Mesenchymal stem cell (in vitro differentiated cells and primary cell): ENCODE measurements around the gene MS4A15.

Source experiments
- DNase-seq: peaks from one replicate; pipeline ENCODE4 v3.0.0-alpha.2; 2013
- H2AFZ ChIP-seq: one replicate; pipeline ENCODE4 v1.6.1; 2013; ENCODE audit warnings: low read depth, mild to moderate bottlenecking, control low read depth, inconsistent platforms, low read length, moderate library complexity
- H2AK5ac ChIP-seq: 2 replicates; pipeline ENCODE4 v1.6.1; 2013; ENCODE audit warnings: low read length, moderate library complexity, mild to moderate bottlenecking, inconsistent platforms; ENCODE audit not compliant: severe bottlenecking
- H2BK120ac ChIP-seq: one replicate; pipeline ENCODE4 v1.6.1; 2013; ENCODE audit warnings: low read depth, mild to moderate bottlenecking, inconsistent platforms, low read length, moderate library complexity
- H2BK12ac ChIP-seq, 2 experiments: one replicate each; pipeline ENCODE4 v1.6.1; 2013; ENCODE audit warnings: inconsistent platforms in 2 of 2, low read length in 2 of 2, mild to moderate bottlenecking in 2 of 2, moderate library complexity in 2 of 2, control low read depth in 1 of 2
- H2BK15ac ChIP-seq: one replicate; pipeline ENCODE4 v1.6.1; 2013; ENCODE audit warnings: mild to moderate bottlenecking, low read depth, inconsistent platforms; ENCODE audit not compliant: poor library complexity, severe bottlenecking
- H2BK5ac ChIP-seq: 2 replicates; pipeline ENCODE4 v1.6.1; 2013; ENCODE audit warnings: low read depth, mild to moderate bottlenecking, low read length, control low read depth, inconsistent platforms; ENCODE audit not compliant: poor library complexity, severe bottlenecking
- H3K14ac ChIP-seq, 2 experiments: one replicate each; pipeline ENCODE4 v1.6.1; 2013; ENCODE audit warnings: inconsistent platforms in 2 of 2, low read length in 2 of 2, control low read depth in 1 of 2, mild to moderate bottlenecking in 1 of 2, moderate library complexity in 1 of 2
- H3K18ac ChIP-seq, 2 experiments: one replicate each; pipeline ENCODE4 v1.6.1; 2013; ENCODE audit warnings: inconsistent platforms in 2 of 2, low read length in 2 of 2, control low read depth in 1 of 2, low read depth in 1 of 2, mild to moderate bottlenecking in 1 of 2
- H3K23ac ChIP-seq, 2 experiments: one replicate each; pipeline ENCODE4 v1.6.1; 2013; ENCODE audit warnings: inconsistent platforms in 2 of 2, low read length in 2 of 2, mild to moderate bottlenecking in 2 of 2, moderate library complexity in 2 of 2, control low read depth in 1 of 2
- H3K27ac ChIP-seq: 2 replicates; pipeline ENCODE4 v1.5.1; 2013; ENCODE audit warnings: mild to moderate bottlenecking, moderate library complexity, low read length, control low read depth, inconsistent platforms; ENCODE audit not compliant: poor library complexity, severe bottlenecking
- H3K27me3 ChIP-seq, 2 experiments: 2 replicates each; pipeline versions ENCODE4 v1.6.1 to v1.7.0; 2013; ENCODE audit warnings: low read length in 2 of 2, mild to moderate bottlenecking in 2 of 2, moderate library complexity in 2 of 2, control low read depth in 1 of 2, inconsistent platforms in 1 of 2; ENCODE audit not compliant: control insufficient read depth in 1 of 2, insufficient read depth in 1 of 2
- H3K36me3 ChIP-seq, 2 experiments: 2 replicates each; pipeline versions ENCODE4 v1.6.1 to v1.7.0; 2013; ENCODE audit warnings: low read length in 2 of 2, control low read depth in 1 of 2, inconsistent platforms in 1 of 2, low read depth in 1 of 2, mild to moderate bottlenecking in 1 of 2; ENCODE audit not compliant: insufficient read depth in 2 of 2, control insufficient read depth in 1 of 2
- H3K4ac ChIP-seq, 2 experiments: one replicate each; pipeline ENCODE4 v1.6.1; 2013; ENCODE audit warnings: inconsistent platforms in 2 of 2, low read length in 2 of 2, mild to moderate bottlenecking in 2 of 2, moderate library complexity in 2 of 2, control low read depth in 1 of 2, low read depth in 1 of 2
- H3K4me1 ChIP-seq: 2 replicates; pipeline ENCODE4 v1.6.1; 2013; ENCODE audit warnings: low read depth, low read length, control low read depth; ENCODE audit not compliant: control insufficient read depth, insufficient read depth
- H3K4me2 ChIP-seq: 2 replicates; pipeline ENCODE4 v1.6.1; 2013; ENCODE audit warnings: low read length, mild to moderate bottlenecking, inconsistent platforms; ENCODE audit not compliant: poor library complexity, severe bottlenecking
- H3K4me3 ChIP-seq, 2 experiments: 2 replicates each; pipeline versions ENCODE4 v1.5.1 to v1.7.0; 2013; ENCODE audit warnings: low read length in 2 of 2, mild to moderate bottlenecking in 2 of 2, control low read depth in 1 of 2, low read depth in 1 of 2; ENCODE audit not compliant: insufficient read depth in 1 of 2
- H3K79me1 ChIP-seq: replicated peaks from 2 replicates; pipeline ENCODE4 v1.6.1; 2013; ENCODE audit warnings: mild to moderate bottlenecking, control low read depth, low read length, inconsistent platforms; ENCODE audit not compliant: poor library complexity, severe bottlenecking
- H3K9ac ChIP-seq: 2 replicates; pipeline ENCODE4 v1.7.0; 2013; ENCODE audit warnings: mild to moderate bottlenecking, low read length, moderate library complexity
- H3K9me3 ChIP-seq: 2 replicates; pipeline ENCODE4 v1.7.0; 2013; ENCODE audit warnings: mild to moderate bottlenecking, low read length; ENCODE audit not compliant: control insufficient read depth
- H4K8ac ChIP-seq: one replicate; pipeline ENCODE4 v1.6.1; 2013; ENCODE audit warnings: inconsistent platforms, mild to moderate bottlenecking, low read length, moderate library complexity
- H4K91ac ChIP-seq: one replicate; pipeline ENCODE4 v1.6.1; 2013; ENCODE audit warnings: mild to moderate bottlenecking, low read length, inconsistent platforms
- WGBS: methylation state at CpG from one replicate; pipeline ENCODE4 v1.1.7; 2013; ENCODE audit warnings: mixed read lengths; 5-methylcytosine and 5-hydroxymethylcytosine counted together

The MS4A15 gene

DNA sequence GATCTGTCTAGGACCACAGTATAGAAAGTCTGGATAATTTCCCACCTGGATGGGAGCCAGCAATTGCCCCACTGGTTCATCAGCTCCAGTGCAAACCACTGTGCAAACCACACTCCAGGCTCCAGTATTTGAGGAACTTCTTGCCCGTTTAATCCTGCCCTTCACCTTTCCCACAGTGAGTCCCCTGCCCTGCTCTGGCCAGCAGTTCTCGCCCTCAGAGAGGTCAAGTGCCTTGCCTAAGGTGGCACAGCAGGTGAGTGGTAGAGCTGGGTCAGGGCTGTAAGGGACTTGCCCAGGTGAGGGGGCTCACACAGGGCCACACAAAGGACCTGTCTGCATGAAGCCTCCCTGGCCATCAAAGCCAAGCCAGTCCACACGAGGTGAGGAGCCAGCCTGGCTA is 52.6 kb downstream of the MS4A15 start:
- H3K79me1 ChIP-seq, result no peaks in the 10 kb centered on the region
- H3K18ac ChIP-seq, result no peak overlapping the region
- H3K36me3 ChIP-seq, result no peaks in the 10 kb centered on the region
- H3K9me3 ChIP-seq, result peaks cover 6% of the 10 kb centered on the region
- no peak overlapping the region for H3K9ac ChIP-seq
- H3K27me3 ChIP-seq, result peaks cover 14 to 46% of the 10 kb centered on the region in 2 experiments
- no peak overlapping the region for H3K4ac ChIP-seq
- H4K8ac ChIP-seq, result no peak overlapping the region
- no peak overlapping the region for H4K91ac ChIP-seq
- no peak overlapping the region for H2BK5ac ChIP-seq
- 82% methylated on average over 2 of the region's 3 CpGs for WGBS
- H3K14ac ChIP-seq, result no peak overlapping the region
- no peaks in the 10 kb centered on the region for H3K4me1 ChIP-seq
- no peak overlapping the region for H2BK120ac ChIP-seq
- H2AK5ac ChIP-seq, result no peak overlapping the region
- no peak overlapping the region for H2AFZ ChIP-seq
- H3K4me3 ChIP-seq, result no peak overlapping the region
- H3K23ac ChIP-seq, result no peak overlapping the region
- no peak overlapping the region for H2BK12ac ChIP-seq
- no peak overlapping the region for H3K4me2 ChIP-seq
- no peak for DNase-seq
- H3K27ac ChIP-seq, result no peak overlapping the region
- H2BK15ac ChIP-seq, result no peak overlapping the region

DNA sequence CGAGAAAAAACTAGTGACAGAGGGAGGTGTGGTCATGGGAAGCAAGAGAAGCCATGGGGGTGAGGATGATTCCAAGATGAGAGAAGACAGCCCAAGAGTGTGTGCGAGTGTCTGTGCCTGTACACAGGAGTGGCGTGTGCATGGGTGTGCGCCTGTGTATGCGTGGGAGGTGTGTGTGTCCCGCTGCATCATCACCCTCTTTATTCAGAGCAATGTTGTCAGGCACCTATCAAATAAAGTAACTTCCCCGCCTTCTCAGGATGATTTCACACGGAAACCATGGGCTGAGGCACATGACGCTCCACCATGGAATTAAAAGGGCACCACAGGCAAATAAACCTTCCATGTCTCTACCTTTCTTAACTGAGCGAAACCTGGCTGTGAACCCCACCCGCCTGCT is 53.0 kb downstream of the MS4A15 start:
- H3K27ac ChIP-seq, result no peak overlapping the region
- no peak overlapping the region for H3K18ac ChIP-seq
- no peak overlapping the region for H4K8ac ChIP-seq
- no peak overlapping the region for H3K23ac ChIP-seq
- H2AK5ac ChIP-seq, result no peak overlapping the region
- no peak overlapping the region for H2BK15ac ChIP-seq
- H2BK5ac ChIP-seq, result no peak overlapping the region
- H4K91ac ChIP-seq, result no peak overlapping the region
- H2AFZ ChIP-seq, result no peak overlapping the region
- H3K14ac ChIP-seq, result no peak overlapping the region
- H3K4me1 ChIP-seq, result no peaks in the 10 kb centered on the region
- 93% methylated on average over 11 of the region's 11 CpGs for WGBS
- H3K9me3 ChIP-seq, result peaks cover 6% of the 10 kb centered on the region
- H3K79me1 ChIP-seq, result no peaks in the 10 kb centered on the region
- no peaks in the 10 kb centered on the region for H3K36me3 ChIP-seq
- no peak overlapping the region for H3K4me2 ChIP-seq
- no peak overlapping the region for H2BK120ac ChIP-seq
- H3K9ac ChIP-seq, result no peak overlapping the region
- H2BK12ac ChIP-seq, result no peak overlapping the region
- no peak overlapping the region for H3K4ac ChIP-seq
- no peak overlapping the region for H3K4me3 ChIP-seq
- peaks cover 14 to 46% of the 10 kb centered on the region in 2 experiments for H3K27me3 ChIP-seq
- DNase-seq, result no peak

DNA sequence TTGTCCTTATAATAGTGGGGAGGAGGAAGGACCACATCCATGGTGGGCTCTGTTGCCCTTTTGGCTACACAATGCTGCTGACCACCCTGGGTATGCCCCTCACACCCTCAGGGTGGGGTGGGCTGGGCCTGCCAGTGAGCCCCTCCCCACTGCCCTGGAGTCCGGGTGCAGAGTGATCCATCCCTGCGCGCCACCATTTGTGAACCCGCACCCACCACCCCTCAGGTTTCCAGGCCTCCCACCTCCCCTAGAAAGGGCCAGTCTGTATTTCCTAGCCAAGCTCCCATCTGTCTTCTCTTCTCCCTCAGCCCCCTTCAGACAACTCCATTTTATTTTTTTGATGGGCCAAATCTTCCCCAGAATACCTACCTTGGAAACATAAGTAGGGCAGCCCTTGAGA is 53.5 kb downstream of the MS4A15 start:
- Histone ChIP-seq H3K9me3 (peaks cover 6% of the 10 kb centered on the region), H3K18ac (no peak overlapping the region), H3K9ac (no peak overlapping the region), H3K23ac (no peak overlapping the region), H2BK15ac (no peak overlapping the region), H2BK120ac (no peak overlapping the region), H3K79me1 (no peaks in the 10 kb centered on the region), H3K36me3 (no peaks in the 10 kb centered on the region), H3K27ac (no peak overlapping the region), H3K4me2 (no peak overlapping the region), H3K4ac (no peak overlapping the region), H3K4me3 (no peak overlapping the region), H3K14ac (no peak overlapping the region), H2BK5ac (no peak overlapping the region), H3K4me1 (no peaks in the 10 kb centered on the region), H2AFZ (no peak overlapping the region), H4K8ac (no peak overlapping the region), H4K91ac (no peak overlapping the region), H3K27me3 (peaks cover 14 to 45% of the 10 kb centered on the region in 2 experiments), H2BK12ac (no peak overlapping the region), H2AK5ac (no peak overlapping the region)
- DNase-seq, result no peak
- WGBS, result 93% methylated on average over 4 of the region's 4 CpGs

DNA sequence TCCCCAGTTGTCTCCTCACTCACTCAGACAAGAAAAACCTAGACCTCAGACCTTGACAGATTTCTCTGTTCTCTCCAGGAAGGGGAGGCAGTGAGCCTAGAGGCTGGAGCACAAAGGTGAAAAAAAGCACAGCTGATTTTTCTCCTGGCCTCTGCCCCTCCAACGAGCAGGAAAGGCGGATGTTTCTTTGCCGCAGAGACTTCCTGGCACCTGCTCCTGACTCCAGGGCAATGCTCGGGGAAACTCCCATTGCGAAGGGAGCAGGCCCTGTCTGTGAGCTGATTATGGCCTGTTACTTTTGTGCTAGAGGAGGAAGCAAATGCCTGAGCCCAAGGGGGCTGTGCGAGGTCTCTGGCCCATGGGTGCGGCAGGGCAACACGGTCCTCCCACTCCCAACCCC is 53.9 kb downstream of the MS4A15 start:
- no peak overlapping the region for H3K23ac ChIP-seq
- H3K14ac ChIP-seq, result no peak overlapping the region
- no peaks in the 10 kb centered on the region for H3K4me1 ChIP-seq
- H3K4me2 ChIP-seq, result no peak overlapping the region
- H2BK120ac ChIP-seq, result no peak overlapping the region
- no peak overlapping the region for H2BK12ac ChIP-seq
- H3K18ac ChIP-seq, result no peak overlapping the region
- no peak overlapping the region for H2AK5ac ChIP-seq
- no peaks in the 10 kb centered on the region for H3K36me3 ChIP-seq
- H3K4ac ChIP-seq, result no peak overlapping the region
- peaks cover 6% of the 10 kb centered on the region for H3K9me3 ChIP-seq
- no peak overlapping the region for H4K91ac ChIP-seq
- H2BK15ac ChIP-seq, result no peak overlapping the region
- H3K9ac ChIP-seq, result no peak overlapping the region
- H2BK5ac ChIP-seq, result no peak overlapping the region
- no peak for DNase-seq
- 89% methylated on average over 8 of the region's 8 CpGs for WGBS
- no peak overlapping the region for H2AFZ ChIP-seq
- no peaks in the 10 kb centered on the region for H3K79me1 ChIP-seq
- H4K8ac ChIP-seq, result no peak overlapping the region
- H3K27ac ChIP-seq, result no peak overlapping the region
- peaks cover 13 to 41% of the 10 kb centered on the region in 2 experiments for H3K27me3 ChIP-seq
- no peak overlapping the region for H3K4me3 ChIP-seq
